Neural cell (in vitro differentiated cells): ENCODE results near the gene OCIAD2. TPM values are rescaled to one million over a fixed set of nuclear protein-coding genes. Genes with fewer than 3 reads are reported as not detected.
"Not testable (repeated sequence)": the region's sequence is repeated elsewhere in the genome, so short reads cannot be mapped to it uniquely, and the experiment has no call there.

Experiments used
- H2AFZ ChIP-seq: fragments of 200-600, 300-800 bp; sonication (generic), shearing (Covaris generic); 2 replicates; pipeline ENCODE4 v1.6.0; 2014; ENCODE audit warnings: low read depth, mild to moderate bottlenecking, antibody characterized with exemption, low read length, moderate library complexity
- H3F3A ChIP-seq: fragments of 200-600 bp; shearing (Covaris generic); 2 replicates; pipeline ENCODE4 v1.6.1; 2016; ENCODE audit warnings: mild to moderate bottlenecking, moderate library complexity, mixed read lengths, antibody characterized with exemption, low read length; ENCODE audit not compliant: insufficient read depth, poor library complexity, severe bottlenecking
- H3K27ac ChIP-seq: fragments of 200-600, 300-800 bp; sonication (generic), shearing (Covaris generic); 2 replicates; pipeline ENCODE4 v1.5.1; 2014; ENCODE audit warnings: mild to moderate bottlenecking, low read length, moderate library complexity
- H3K27me3 ChIP-seq: fragments of 300-800, 200-600 bp; sonication (generic), shearing (Covaris generic); 2 replicates; pipeline ENCODE4 v1.6.0; 2014; ENCODE audit warnings: mild to moderate bottlenecking, low read depth, low read length, moderate library complexity; ENCODE audit not compliant: insufficient read depth
- H3K36me3 ChIP-seq: fragments of 300-800, 200-600 bp; sonication (generic), shearing (Covaris generic); 2 replicates; pipeline ENCODE4 v1.5.1; 2014; ENCODE audit warnings: mild to moderate bottlenecking, antibody characterized with exemption, low read length, moderate library complexity; ENCODE audit not compliant: insufficient read depth
- H3K4me2 ChIP-seq: fragments of 300-800, 200-600 bp; sonication (generic), shearing (Covaris generic); 2 replicates; pipeline ENCODE4 v1.6.0; 2014; ENCODE audit warnings: mild to moderate bottlenecking, low read length
- H3K4me3 ChIP-seq: fragments of 300-800, 200-600 bp; sonication (generic), shearing (Covaris generic); 2 replicates; pipeline ENCODE4 v1.5.1; 2014; ENCODE audit warnings: mild to moderate bottlenecking, low read length, moderate library complexity
- H3K79me2 ChIP-seq: fragments of 200-600 bp; shearing (Covaris generic); replicated peaks from 2 replicates; pipeline ENCODE4 v1.6.0; 2014; ENCODE audit warnings: mild to moderate bottlenecking, low read length, moderate library complexity; ENCODE audit not compliant: insufficient read depth
- H3K9ac ChIP-seq: fragments of 300-800, 200-600 bp; sonication (generic), shearing (Covaris generic); 2 replicates; pipeline ENCODE4 v1.6.1; 2016; ENCODE audit warnings: mild to moderate bottlenecking, low read length, mixed read lengths
- H3K9me2 ChIP-seq: fragments of 200-600 bp; shearing (Covaris generic); 2 replicates; pipeline ENCODE4 v1.6.1; 2016; ENCODE audit warnings: mild to moderate bottlenecking, low read length, mixed read lengths; ENCODE audit not compliant: insufficient read depth
- H3K9me3 ChIP-seq: fragments of 200-600, 300-800 bp; sonication (generic), shearing (Covaris generic); 2 replicates; pipeline ENCODE4 v1.6.1; 2016; ENCODE audit warnings: mild to moderate bottlenecking, mixed run types, low read length, moderate library complexity, mixed read lengths
- H4K20me1 ChIP-seq: fragments of 200-600 bp; shearing (Covaris generic); 2 replicates; pipeline ENCODE4 v1.6.1; 2016; ENCODE audit warnings: mild to moderate bottlenecking, mixed run types; ENCODE audit not compliant: insufficient read depth
- CTCF ChIP-seq: fragments of 450-650 bp; IDR thresholded peaks from 2 replicates; pipeline ENCODE4 v1.5.1; 2014; ENCODE audit warnings: antibody characterized with exemption, mild to moderate bottlenecking, moderate library complexity; ENCODE audit not compliant: poor library complexity, severe bottlenecking
- EP300 ChIP-seq: fragments of 450-650 bp; conservative IDR thresholded peaks from 2 replicates; pipeline ENCODE4 v1.6.1; 2014; ENCODE audit warnings: antibody characterized with exemption, mild to moderate bottlenecking, moderate library complexity; ENCODE audit not compliant: poor library complexity, severe bottlenecking
- EZH2 ChIP-seq: fragments of 200-600, 300-800 bp; shearing (Covaris generic), sonication (generic); IDR thresholded peaks from 2 replicates; pipeline ENCODE4 v1.6.1; 2014; ENCODE audit warnings: antibody characterized with exemption, low read length, borderline replicate concordance, mild to moderate bottlenecking; ENCODE audit not compliant: insufficient read depth, poor library complexity, severe bottlenecking
- POLR2AphosphoS5 ChIP-seq: IDR thresholded peaks from 2 replicates; pipeline ENCODE4 v1.6.1; 2012
- REST ChIP-seq: IDR thresholded peaks from 2 replicates; pipeline ENCODE4 v1.6.1; 2012; ENCODE audit warnings: borderline replicate concordance
- TAF1 ChIP-seq: IDR thresholded peaks from 2 replicates; pipeline ENCODE4 v1.6.1; 2012; ENCODE audit warnings: low read depth
- polyA plus RNA-seq: library from polyadenylated mRNA; depleted of rRNA; stranded (reverse); fragments of >200 nt; gene quantifications from 2 replicates; pipeline ENCODE4 v1.2.3, GENCODE V29; 2014

OCIAD2 gene
- polyA plus RNA-seq, 1 donor from 2014 or later = 67.2 TPM

GRCh38 chr4:48896845-48897244, 9.7 kb downstream of the OCIAD2 start:
- no peak overlapping the region for H2AFZ ChIP-seq
- TF ChIP-seq REST = no peak
- no peak for TF ChIP-seq EP300
- TF ChIP-seq CTCF = no peak
- no peak for TF ChIP-seq TAF1
- TF ChIP-seq EZH2 = no peak
- no peak overlapping the region for H3K4me3 ChIP-seq
- no peak overlapping the region for H3K27ac ChIP-seq
- H3K27me3 ChIP-seq = no peaks in the 10 kb centered on the region
- no peak overlapping the region for H3K4me2 ChIP-seq
- H3K36me3 ChIP-seq = no peaks in the 10 kb centered on the region
- H3K9me3 ChIP-seq = no peaks in the 10 kb centered on the region
- H3K9me2 ChIP-seq = no peaks in the 10 kb centered on the region
- no peak overlapping the region for H3K9ac ChIP-seq
- H3K79me2 ChIP-seq = no peaks in the 10 kb centered on the region
- H3F3A ChIP-seq = no peaks in the 10 kb centered on the region
- H4K20me1 ChIP-seq = no peaks in the 10 kb centered on the region

- H3K9me2 ChIP-seq = no peaks in the 10 kb centered on the region
- H2AFZ ChIP-seq = no peak overlapping the region
- no peaks in the 10 kb centered on the region for H3F3A ChIP-seq
- H3K4me2 ChIP-seq = no peak overlapping the region
- no peaks in the 10 kb centered on the region for H3K79me2 ChIP-seq
- no peaks in the 10 kb centered on the region for H4K20me1 ChIP-seq
- H3K9me3 ChIP-seq = no peaks in the 10 kb centered on the region
- no peak overlapping the region for H3K27ac ChIP-seq
- H3K9ac ChIP-seq = no peak overlapping the region
- no peaks in the 10 kb centered on the region for H3K27me3 ChIP-seq
- TF ChIP-seq EP300 (no peak), CTCF (no peak), POLR2AphosphoS5 (no peak)
- H3K4me3 ChIP-seq = no peak overlapping the region
- no peaks in the 10 kb centered on the region for H3K36me3 ChIP-seq
Measured at GRCh38 chr4:48891028-48891619, 15.4 kb downstream of the OCIAD2 start.

- H3K79me2 ChIP-seq, H4K20me1 ChIP-seq, H2AFZ ChIP-seq, H3K27ac ChIP-seq, H3F3A ChIP-seq, H3K9ac ChIP-seq, H3K4me2 ChIP-seq, H3K9me2 ChIP-seq, H3K27me3 ChIP-seq, H3K36me3 ChIP-seq, H3K4me3 ChIP-seq, H3K9me3 ChIP-seq: not testable (repeated sequence)
Measured at GRCh38 chr4:48889750-48890149, 16.8 kb downstream of the OCIAD2 start.

- not testable (repeated sequence) for H3K4me2 ChIP-seq, H3K9me3 ChIP-seq, H3K36me3 ChIP-seq, H3K79me2 ChIP-seq, H3K27ac ChIP-seq, H3K9me2 ChIP-seq, H4K20me1 ChIP-seq, H3K9ac ChIP-seq, H3K4me3 ChIP-seq, H3K27me3 ChIP-seq, H2AFZ ChIP-seq, H3F3A ChIP-seq
Measured at GRCh38 chr4:48881646-48882045, 24.9 kb downstream of the OCIAD2 start.
